GM23248 (cell line): ENCODE data around the gene ST6GALNAC4. TPM values are rescaled to one million over a fixed set of nuclear protein-coding genes. Genes with fewer than 3 reads are reported as not detected.

Source experiments
- DNase-seq: peaks from one replicate; pipeline ENCODE4 v3.0.0-alpha.2; 2015
- H2AFZ ChIP-seq: fragments of 200-600 bp; sonication (generic); 2 replicates; pipeline ENCODE4 v1.6.1; 2016; ENCODE audit warnings: antibody characterized with exemption
- H3F3A ChIP-seq: fragments of 200-600 bp; sonication (generic); 2 replicates; pipeline ENCODE4 v1.6.1; 2016; ENCODE audit warnings: mild to moderate bottlenecking, antibody characterized with exemption, mixed run types; ENCODE audit not compliant: insufficient read depth
- H3K27ac ChIP-seq: fragments of 200-600 bp; sonication (generic); 2 replicates; pipeline ENCODE4 v1.5.1; 2016; ENCODE audit warnings: mild to moderate bottlenecking
- H3K27me3 ChIP-seq: fragments of 200-600 bp; sonication (generic); replicated peaks from 2 replicates; pipeline ENCODE4 v1.6.1; 2016; ENCODE audit warnings: mild to moderate bottlenecking; ENCODE audit not compliant: insufficient read depth
- H3K36me3 ChIP-seq: fragments of 200-600 bp; sonication (generic); 2 replicates; pipeline ENCODE4 v1.6.1; 2016; ENCODE audit warnings: low read depth, mild to moderate bottlenecking
- H3K4me1 ChIP-seq: fragments of 200-600 bp; sonication (generic); 2 replicates; pipeline ENCODE4 v1.6.1; 2016; ENCODE audit warnings: mild to moderate bottlenecking; ENCODE audit not compliant: insufficient read depth
- H3K4me2 ChIP-seq: fragments of 200-600 bp; sonication (generic); one replicate; pipeline ENCODE4 v1.6.1; 2016; ENCODE audit warnings: mild to moderate bottlenecking; ENCODE audit not compliant: unreplicated experiment
- H3K4me3 ChIP-seq: fragments of 200-600 bp; sonication (generic); 2 replicates; pipeline ENCODE4 v1.5.1; 2016; ENCODE audit warnings: mild to moderate bottlenecking
- H3K79me2 ChIP-seq: fragments of 200-600 bp; sonication (generic); 2 replicates; pipeline ENCODE4 v1.6.1; 2016; ENCODE audit warnings: mild to moderate bottlenecking; ENCODE audit not compliant: insufficient read depth
- H3K9ac ChIP-seq: fragments of 200-600 bp; sonication (generic); 2 replicates; pipeline ENCODE4 v1.6.1; 2016; ENCODE audit warnings: mild to moderate bottlenecking
- H3K9me2 ChIP-seq: fragments of 200-600 bp; sonication (generic); 2 replicates; pipeline ENCODE4 v1.6.1; 2016; ENCODE audit warnings: mixed run types, mild to moderate bottlenecking, moderate library complexity; ENCODE audit not compliant: insufficient read depth
- H3K9me3 ChIP-seq: fragments of 200-600 bp; sonication (generic); one replicate; pipeline ENCODE4 v1.6.1; 2017; ENCODE audit warnings: low read depth
- H4K20me1 ChIP-seq: fragments of 200-600 bp; sonication (generic); 2 replicates; pipeline ENCODE4 v1.6.0; 2016; ENCODE audit not compliant: insufficient read depth
- EZH2 ChIP-seq: fragments of 200-600 bp; sonication (generic); IDR thresholded peaks from 2 replicates; pipeline ENCODE4 v1.6.1; 2018; ENCODE audit warnings: antibody characterized with exemption, mild to moderate bottlenecking; ENCODE audit not compliant: insufficient read depth, poor library complexity, severe bottlenecking
- EZH2phosphoT487 ChIP-seq: fragments of 200-600 bp; sonication (generic); IDR thresholded peaks from 2 replicates; pipeline ENCODE4 v1.6.1; 2018; ENCODE audit warnings: antibody characterized with exemption, moderate library complexity, mild to moderate bottlenecking, low read depth; ENCODE audit not compliant: insufficient read depth
- WGBS, 2 experiments: methylation state at CpG; one replicate each; pipeline ENCODE4 v1.1.6; 2015 to 2017; ENCODE audit warnings: low lambda C conversion rate in 2 of 2, low coverage in 1 of 2; ENCODE audit errors: missing lambda C conversion rate in 2 of 2; 5-methylcytosine and 5-hydroxymethylcytosine counted together
- in situ Hi-C: fragments of 300-500 bp; cut with MboI; formaldehyde crosslinking; loops from 2 replicates; pipeline ENCODE4 v1.15.0; 2020
- polyA plus RNA-seq: library from polyadenylated mRNA; unstranded; fragments of >200 nt; fragmentation: Nextera tagmentation; extraction: Ambion mirVana; gene quantifications from 2 replicates; pipeline ENCODE4 v1.2.1, GENCODE V29; 2016
- total RNA-seq: library from RNA; depleted of rRNA; stranded (reverse); fragments of >200 nt; shearing (Covaris generic); gene quantifications from 2 replicates; pipeline ENCODE4 v1.2.3, GENCODE V29; 2014

ST6GALNAC4 gene
- total and polyA plus RNA-seq, 2 experiments from 2014 or later: 33.7 to 61.0 TPM

DNA sequence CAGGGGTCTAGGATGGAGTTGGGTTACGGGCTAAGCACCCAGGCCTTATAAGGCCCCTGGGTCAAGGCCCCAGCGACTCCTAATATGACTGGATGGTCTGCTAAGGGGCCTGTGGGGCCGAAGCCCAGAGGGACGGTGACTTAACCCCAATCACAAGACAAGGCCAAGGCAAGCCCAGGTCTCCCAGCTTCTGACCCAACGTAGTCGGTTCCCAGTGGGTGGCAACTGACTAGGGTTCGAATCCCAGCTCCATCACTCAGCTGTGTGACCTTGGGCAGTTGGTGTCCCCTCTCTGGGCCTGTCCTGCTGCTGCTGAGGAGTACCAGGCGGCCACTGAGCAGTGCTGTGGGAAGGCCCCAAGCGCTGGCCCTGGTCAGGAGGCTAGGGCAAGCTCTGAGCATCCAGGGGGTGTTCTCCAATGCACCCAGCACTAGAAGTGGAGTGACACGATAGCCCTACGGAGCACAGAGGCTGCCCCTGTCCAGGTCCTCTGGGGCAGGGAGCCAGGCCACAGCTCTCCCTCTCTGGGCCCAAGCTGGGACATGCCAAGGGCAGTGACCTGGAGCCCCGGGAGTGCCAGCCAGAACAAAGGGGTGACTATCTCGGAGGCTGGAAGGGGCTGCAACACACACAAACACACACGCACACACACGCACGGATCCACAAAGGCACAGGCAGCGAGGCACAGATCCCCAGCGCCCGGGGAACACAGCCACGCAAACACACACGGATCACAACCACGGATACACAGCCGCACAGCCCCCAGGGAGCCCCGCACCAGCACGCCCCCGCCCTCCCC, 39.9 kb downstream of the ST6GALNAC4 start:
- 15 to 23% methylated on average over 22 to 25 of the region's 26 CpGs for WGBS, 2 experiments
- H3K4me1 ChIP-seq: peaks cover 34% of the 10 kb centered on the region
- H3K9ac ChIP-seq: peak overlapping the region; percentile 73
- H3F3A ChIP-seq: 0 out of 2 replicates have a peak, but pooled peaks cover 15% of the 10 kb centered on the region
- H4K20me1 ChIP-seq: no peaks in the 10 kb centered on the region
- no peaks in the 10 kb centered on the region; the same call in 1 of the 2 replicates for H3K36me3 ChIP-seq
- peaks cover 13% of the 10 kb centered on the region; the same call in 1 of the 2 replicates for H3K79me2 ChIP-seq
- peak overlapping the region; percentile 86 for H3K4me2 ChIP-seq
- H3K9me2 ChIP-seq: no peaks in the 10 kb centered on the region
- TF ChIP-seq EZH2 (no peak), EZH2phosphoT487 (no peak)
- in situ Hi-C loops: no loop called here
- no peaks in the 10 kb centered on the region for H3K9me3 ChIP-seq
- no peaks in the 10 kb centered on the region for H3K27me3 ChIP-seq
- peak overlapping the region; percentile 72 for H3K4me3 ChIP-seq
- peak; percentile 52 for DNase-seq
- peak overlapping the region; percentile 80 for H2AFZ ChIP-seq
- H3K27ac ChIP-seq: peak overlapping the region; percentile 19

DNA sequence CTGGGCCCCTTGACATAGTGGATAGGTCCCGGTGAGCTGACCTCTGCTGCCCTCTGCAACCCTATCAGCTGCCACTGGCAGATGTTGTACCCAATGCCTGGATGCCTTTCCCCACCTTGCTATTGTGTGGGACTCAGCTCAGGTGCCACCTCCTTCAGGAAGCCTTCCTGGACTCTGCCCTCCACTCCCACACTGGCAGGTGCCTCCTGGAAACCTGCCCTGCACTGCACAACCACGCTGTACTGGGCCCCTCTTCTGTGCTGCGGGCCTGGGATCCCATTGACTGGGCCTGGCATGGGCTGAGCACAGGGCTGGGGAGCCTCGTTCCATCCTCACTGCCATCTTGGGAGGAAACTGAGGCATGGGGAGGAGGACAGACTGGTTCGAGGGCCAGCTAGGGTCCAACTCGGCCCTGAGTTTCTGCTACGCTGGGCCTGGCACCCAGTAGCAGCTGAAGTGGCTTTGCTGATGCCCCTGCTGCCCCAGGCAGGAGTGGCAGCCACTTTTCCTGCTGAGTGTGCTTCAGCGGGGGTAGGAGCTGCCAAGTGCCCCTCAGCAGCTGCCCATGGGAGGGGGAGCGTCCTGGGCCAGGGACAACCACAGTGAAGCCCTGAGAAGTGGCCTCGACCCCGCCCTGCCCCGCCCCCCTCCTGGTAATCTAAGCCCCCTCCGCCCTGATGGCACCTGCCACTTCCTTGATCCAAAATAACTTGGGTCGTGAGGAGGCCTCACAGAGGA, 40.6 kb downstream of the ST6GALNAC4 start:
- H3K27ac ChIP-seq: peak overlapping the region; percentile 19; the same call in 1 of the 2 replicates
- H3F3A ChIP-seq: 0 out of 2 replicates have a peak, but pooled peaks cover 15% of the 10 kb centered on the region
- no peaks in the 10 kb centered on the region for H3K27me3 ChIP-seq
- H3K79me2 ChIP-seq: peaks cover 13% of the 10 kb centered on the region; the same call in 1 of the 2 replicates
- peaks cover 34% of the 10 kb centered on the region for H3K4me1 ChIP-seq
- DNase-seq: no peak
- H3K9me2 ChIP-seq: no peaks in the 10 kb centered on the region
- H3K4me3 ChIP-seq: peak overlapping the region; percentile 72; the same call in 1 of the 2 replicates
- H3K9ac ChIP-seq: peak overlapping the region; percentile 73
- no peaks in the 10 kb centered on the region for H3K9me3 ChIP-seq
- no peak overlapping the region for H2AFZ ChIP-seq
- TF ChIP-seq EZH2phosphoT487: no peak
- TF ChIP-seq EZH2: no peak
- peak overlapping the region; percentile 86 for H3K4me2 ChIP-seq
- H4K20me1 ChIP-seq: no peaks in the 10 kb centered on the region
- in situ Hi-C loops: no loop called here
- WGBS, 2 experiments: 77 to 82% methylated on average over 11 to 14 of the region's 14 CpGs
- H3K36me3 ChIP-seq: no peaks in the 10 kb centered on the region; the same call in 1 of the 2 replicates

DNA sequence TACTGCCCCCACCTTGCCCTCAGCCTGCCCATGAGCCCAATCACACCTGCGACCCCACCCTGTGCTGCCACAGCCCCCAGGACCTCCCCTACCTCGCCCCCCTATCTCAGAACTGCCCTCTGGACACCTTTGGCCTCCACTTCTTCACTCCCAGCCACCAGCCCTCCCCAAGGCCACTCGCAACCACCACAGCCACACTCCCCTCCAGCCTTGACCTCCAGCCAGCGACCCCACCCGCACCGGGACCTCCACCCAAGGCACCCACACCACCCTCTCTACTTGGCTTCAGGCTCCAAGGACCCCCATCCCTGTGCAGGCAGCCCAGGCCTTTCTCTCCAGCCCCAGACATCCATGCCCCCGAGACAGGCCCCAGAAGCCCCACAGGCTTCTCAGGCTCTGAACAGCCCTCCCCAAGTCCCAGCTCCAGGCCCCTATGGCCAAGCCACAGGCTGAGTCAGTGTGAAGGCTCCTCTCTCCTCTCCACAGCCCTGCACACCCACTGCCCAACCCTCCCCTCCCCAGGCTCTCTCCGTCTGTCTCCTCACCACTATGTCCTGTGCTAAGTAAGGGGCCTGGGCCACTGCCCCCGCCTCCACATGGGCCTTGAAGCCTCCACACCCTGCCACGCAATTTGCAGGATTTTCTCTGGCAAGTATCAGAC, 41.4 kb downstream of the ST6GALNAC4 start:
- H3K27ac ChIP-seq: peak overlapping the region; percentile 19; the same call in 1 of the 2 replicates
- H3K79me2 ChIP-seq: peaks cover 13% of the 10 kb centered on the region; the same call in 1 of the 2 replicates
- TF ChIP-seq EZH2phosphoT487 (no peak), EZH2 (no peak)
- H3F3A ChIP-seq: 0 out of 2 replicates have a peak, but pooled peaks cover 15% of the 10 kb centered on the region
- H4K20me1 ChIP-seq: no peaks in the 10 kb centered on the region
- H3K9ac ChIP-seq: peak overlapping the region; percentile 59
- H2AFZ ChIP-seq: no peak overlapping the region
- H3K27me3 ChIP-seq: no peaks in the 10 kb centered on the region
- peaks cover 34% of the 10 kb centered on the region for H3K4me1 ChIP-seq
- peak overlapping the region; percentile 41 for H3K4me3 ChIP-seq
- H3K4me2 ChIP-seq: peak overlapping the region; percentile 37
- no peaks in the 10 kb centered on the region for H3K9me3 ChIP-seq
- in situ Hi-C loops: no loop called here
- DNase-seq: peak; percentile 79
- no peaks in the 10 kb centered on the region for H3K36me3 ChIP-seq
- WGBS, 2 experiments: 45 to 66% methylated on average over 4 to 10 of the region's 10 CpGs
- H3K9me2 ChIP-seq: no peaks in the 10 kb centered on the region
